ENCODE measurements around the gene FHIT.

DNA sequence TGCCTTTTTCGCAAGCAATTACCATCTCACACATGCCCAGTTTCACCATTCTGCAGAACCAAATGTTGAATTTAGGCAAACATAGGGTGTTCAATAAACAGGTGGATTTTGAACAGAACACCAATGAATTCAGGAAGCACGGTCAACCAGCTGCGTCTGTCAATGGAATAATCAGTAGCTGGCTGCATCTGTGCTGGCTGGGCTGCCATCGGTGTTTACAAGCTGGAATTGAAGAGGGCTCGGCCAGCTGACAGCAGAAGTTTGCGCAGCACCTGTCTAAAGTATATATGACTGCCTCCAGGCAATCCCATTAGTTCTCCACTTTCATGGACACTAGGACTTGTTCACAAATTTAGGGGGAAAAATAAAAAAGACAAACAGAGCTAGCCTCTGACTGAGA, 1205.0 kb downstream of the FHIT start:
- TF ChIP-seq, protein P1, sequence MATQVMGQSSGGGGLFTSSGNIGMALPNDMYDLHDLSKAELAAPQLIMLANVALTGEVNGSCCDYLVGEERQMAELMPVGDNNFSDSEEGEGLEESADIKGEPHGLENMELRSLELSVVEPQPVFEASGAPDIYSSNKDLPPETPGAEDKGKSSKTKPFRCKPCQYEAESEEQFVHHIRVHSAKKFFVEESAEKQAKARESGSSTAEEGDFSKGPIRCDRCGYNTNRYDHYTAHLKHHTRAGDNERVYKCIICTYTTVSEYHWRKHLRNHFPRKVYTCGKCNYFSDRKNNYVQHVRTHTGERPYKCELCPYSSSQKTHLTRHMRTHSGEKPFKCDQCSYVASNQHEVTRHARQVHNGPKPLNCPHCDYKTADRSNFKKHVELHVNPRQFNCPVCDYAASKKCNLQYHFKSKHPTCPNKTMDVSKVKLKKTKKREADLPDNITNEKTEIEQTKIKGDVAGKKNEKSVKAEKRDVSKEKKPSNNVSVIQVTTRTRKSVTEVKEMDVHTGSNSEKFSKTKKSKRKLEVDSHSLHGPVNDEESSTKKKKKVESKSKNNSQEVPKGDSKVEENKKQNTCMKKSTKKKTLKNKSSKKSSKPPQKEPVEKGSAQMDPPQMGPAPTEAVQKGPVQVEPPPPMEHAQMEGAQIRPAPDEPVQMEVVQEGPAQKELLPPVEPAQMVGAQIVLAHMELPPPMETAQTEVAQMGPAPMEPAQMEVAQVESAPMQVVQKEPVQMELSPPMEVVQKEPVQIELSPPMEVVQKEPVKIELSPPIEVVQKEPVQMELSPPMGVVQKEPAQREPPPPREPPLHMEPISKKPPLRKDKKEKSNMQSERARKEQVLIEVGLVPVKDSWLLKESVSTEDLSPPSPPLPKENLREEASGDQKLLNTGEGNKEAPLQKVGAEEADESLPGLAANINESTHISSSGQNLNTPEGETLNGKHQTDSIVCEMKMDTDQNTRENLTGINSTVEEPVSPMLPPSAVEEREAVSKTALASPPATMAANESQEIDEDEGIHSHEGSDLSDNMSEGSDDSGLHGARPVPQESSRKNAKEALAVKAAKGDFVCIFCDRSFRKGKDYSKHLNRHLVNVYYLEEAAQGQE (IDR thresholded peaks at IDR 0.05; ENCODE audit: insufficient read depth in 1 of 2, low read depth in 2 of 2, low read length in 2 of 2): no peak
- no peak for TF ChIP-seq SIN3A (IDR thresholded peaks at IDR 0.05; ENCODE audit: borderline replicate concordance, insufficient read depth, low read length)
- TF ChIP-seq TAF1 (IDR thresholded peaks at IDR 0.05; ENCODE audit: borderline replicate concordance, insufficient read depth, low read length): no peak
- no peak for TF ChIP-seq POLR2AphosphoS5 (IDR thresholded peaks at IDR 0.05; ENCODE audit: low read depth, low read length)
